OCI-M2 (cell line): ENCODE measurements around the gene FAM120B.
"Not testable (repeated sequence)": the region's sequence is repeated elsewhere in the genome, so short reads cannot be mapped to it uniquely, and the experiment has no call there.

Experiments used
- DNase-seq: peaks from one replicate; lab custom pipeline; 2025; ENCODE audit not compliant: unreplicated experiment; lab: John Stamatoyannopoulos, UW

FAM120B gene

DNA sequence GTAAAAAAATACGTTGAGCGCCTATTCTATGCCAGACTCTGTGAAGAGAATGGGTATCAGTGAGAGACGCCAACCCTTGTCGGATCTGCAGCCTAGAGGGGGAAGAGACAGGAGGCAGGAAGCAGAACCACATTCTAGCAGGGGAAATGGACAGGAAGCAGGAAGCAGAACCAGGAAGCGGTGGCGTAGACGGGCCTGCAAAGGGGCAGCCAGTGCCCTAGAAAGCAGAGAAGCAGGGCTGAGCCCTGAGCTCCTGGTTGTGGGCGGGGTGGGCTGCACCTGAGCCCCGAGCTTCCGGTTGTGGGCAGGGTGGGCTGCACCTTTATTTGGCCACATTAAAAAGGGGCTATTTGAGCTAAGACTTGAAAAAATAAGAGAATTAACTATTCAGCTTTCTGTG, 71.9 kb downstream of the FAM120B start:
- no peak for DNase-seq

DNA sequence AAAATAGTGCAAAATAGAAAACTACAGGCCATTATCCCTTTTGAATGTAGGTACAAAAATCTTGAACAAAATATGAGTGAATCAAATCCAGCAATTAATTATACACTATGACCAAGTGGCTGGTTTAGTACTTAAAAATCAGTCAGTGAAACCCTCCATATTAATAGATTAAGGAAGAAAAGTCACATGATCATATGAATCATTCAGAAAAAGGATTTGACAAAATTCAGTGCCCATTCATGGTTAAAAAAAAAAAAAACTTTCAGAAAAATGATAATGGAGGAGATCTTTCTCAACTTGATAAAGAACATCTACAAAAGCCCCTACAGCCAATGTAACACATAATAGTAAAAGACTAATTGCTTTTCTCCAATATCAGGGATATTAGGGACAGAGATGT, 75.0 kb downstream of the FAM120B start:
- DNase-seq = no peak

DNA sequence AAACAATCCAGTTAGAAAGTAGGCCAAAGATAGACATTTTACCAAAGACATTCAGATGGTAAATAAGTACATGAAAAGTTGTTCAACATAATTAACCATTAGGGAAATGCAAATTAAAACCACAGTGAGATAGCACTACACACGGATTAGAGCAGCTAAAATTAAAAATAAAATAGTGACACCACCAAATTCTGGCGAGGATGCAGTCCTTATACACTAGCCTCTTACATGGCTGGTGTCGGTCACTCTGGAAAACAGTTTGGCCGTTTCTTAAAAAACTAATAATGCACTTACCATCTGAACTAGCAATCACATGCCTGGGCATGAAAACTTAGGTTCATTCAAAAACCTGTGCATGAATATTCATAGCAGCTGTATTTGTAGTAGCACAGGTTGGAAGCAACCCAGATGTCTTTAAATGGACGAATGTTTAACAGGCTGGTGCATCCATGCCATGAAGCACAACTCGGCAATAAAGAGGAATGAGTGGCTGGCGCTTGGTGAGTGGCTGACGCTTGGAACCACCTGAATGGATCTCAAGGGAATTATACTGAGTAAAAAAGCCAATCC, 77.0 kb downstream of the FAM120B start:
- DNase-seq = no peak

DNA sequence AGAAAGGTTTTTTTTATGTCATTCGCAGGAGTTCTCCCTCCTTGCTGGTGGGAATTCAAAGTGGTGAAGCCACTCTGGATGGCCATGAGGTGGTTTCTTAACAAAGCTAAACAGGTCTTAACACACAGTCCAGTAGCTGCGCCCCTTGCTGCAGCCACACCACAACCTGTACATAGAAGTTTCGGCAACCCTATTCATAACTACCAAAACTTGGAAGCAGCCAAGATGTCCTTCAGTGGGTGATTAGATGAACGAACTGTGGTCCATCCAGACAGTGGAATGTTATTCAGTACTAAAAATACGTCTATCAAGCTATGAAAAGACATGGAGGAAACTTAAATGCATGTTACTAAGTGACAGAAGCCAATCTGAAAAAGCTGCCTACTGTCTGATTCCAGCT, 78.9 kb downstream of the FAM120B start:
- DNase-seq = no peak

DNA sequence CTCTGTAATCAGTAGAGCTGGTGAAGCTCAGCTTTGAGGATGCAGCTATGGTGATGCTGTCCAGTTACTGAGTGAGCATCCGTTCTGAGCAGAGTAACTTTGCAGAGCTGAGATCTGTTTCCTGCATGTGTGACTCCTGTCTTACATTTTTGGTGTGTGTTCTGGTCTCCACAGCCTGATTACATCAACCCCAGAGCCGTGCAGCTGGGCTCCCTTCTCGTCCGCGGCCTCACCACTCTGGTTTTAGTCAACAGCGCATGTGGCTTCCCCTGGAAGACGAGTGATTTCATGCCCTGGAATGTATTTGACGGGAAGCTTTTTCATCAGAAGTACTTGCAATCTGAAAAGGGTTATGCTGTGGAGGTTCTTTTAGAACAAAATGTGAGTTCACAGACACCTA, 81.6 kb downstream of the FAM120B start:
- no peak for DNase-seq

DNA sequence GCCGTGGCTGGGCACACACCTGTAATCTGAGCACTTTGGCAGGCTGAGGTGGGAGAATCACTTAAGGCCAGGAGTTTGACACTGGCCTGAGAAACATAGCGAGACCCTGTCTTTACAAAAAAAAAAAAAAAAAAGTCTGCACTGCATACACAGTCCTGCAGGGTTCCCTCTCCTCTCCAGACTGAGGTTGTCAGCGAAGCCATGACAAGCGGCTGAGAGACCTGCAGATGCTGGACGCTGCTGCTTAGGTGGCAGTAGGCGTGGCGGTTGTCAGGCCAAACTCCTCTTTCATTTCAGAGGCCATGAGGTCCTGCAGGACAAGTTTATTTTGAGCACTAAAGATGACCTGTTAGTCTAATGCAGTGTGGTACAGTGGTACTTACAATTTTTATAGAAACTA, 86.5 kb downstream of the FAM120B start:
- DNase-seq = no peak

DNA sequence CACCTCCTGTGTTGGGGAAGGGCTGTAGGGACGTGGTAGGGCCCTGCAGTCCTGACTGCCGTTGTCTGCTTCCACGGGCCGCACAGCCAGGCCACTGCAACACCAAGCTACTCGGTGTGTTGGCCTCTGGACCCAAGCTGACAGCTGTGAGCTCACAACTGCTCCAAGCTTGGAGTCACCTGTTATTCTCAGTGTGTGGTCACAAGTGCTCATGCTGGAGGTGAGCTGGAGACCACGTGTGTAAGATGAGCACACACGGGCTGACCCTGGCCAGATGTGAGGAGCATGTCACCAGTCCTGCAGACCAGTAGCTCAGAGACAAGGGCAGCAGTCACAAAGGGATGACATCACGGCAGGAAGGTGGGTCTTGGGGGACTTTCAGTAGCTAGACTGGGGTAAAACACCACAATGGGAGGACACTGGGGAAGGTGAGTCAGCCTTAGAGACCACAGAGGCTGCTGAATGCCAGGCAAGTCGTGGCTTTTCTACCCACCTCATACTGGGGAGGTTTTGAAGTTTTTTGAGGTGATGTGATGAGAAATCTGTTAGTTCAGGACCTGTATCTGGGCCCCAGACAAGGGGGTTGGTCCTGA, 87.3 kb downstream of the FAM120B start:
- no peak for DNase-seq

DNA sequence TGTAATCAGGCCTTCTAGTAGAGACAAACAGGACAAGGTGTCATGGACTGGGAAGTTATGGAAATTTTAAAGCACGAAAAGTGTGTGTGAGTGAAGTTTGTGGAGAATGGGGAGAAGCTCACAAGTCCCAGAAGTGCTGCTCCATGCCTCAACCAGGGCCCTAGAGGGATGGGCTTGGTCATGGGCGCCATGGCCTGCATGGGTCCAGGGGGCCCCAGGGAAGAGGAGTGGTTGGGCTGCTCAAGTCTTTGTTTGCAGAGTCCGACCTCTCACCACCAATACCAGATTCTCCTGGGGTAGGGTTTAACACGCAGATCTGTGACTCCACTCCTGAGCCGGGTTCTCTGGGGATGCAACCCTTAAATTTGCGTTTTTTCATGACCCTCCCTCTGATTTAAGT, 88.4 kb downstream of the FAM120B start:
- no peak for DNase-seq

DNA sequence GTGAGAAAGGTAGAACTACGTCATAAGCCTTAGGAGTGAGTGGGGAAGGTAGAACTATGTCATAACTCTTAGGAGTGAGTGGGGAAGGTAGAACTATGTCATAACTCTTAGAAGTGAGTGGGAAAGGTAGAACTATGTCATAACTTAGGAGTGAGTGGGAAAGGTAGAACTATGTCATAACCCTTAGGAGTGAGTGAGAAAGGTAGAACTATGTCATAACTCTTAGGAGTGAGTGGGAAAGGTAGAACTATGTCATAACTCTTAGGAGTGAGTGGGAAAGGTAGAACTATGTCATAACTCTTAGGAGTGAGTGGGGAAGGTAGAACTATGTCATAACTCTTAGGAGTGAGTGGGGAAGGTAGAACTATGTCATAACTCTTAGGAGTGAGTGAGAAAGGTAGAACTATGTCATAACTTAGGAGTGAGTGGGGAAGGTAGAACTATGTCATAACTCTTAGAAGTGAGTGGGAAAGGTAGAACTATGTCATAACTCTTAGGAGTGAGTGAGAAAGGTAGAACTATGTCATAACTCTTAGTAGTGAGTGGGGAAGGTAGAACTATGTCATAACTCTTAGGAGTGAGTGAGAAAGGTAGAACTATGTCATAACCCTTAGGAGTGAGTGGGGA, 92.3 kb downstream of the FAM120B start:
- not testable (repeated sequence) for DNase-seq

DNA sequence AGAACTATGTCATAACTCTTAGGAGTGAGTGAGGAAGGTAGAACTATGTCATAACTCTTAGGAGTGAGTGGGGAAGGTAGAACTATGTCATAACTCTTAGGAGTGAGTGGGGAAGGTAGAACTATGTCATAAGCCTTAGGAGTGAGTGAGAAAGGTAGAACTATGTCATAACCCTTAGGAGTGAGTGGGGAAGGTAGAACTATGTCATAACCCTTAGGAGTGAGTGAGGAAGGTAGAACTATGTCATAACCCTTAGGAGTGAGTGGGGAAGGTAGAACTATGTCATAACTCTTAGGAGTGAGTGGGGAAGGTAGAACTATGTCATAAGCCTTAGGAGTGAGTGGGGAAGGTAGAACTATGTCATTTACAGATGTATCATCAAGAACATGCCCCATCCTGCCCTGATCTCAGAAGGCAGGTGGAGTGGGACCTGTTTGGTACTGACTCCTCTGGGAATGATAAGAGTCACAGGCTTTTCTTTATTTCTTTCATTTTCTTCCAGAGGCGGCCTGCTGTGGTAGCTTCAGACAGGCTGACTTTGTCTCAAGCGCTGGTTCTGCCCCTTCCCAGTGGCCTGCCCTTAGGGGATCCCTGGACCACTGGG, 93.5 kb downstream of the FAM120B start:
- not testable (repeated sequence) for DNase-seq

DNA sequence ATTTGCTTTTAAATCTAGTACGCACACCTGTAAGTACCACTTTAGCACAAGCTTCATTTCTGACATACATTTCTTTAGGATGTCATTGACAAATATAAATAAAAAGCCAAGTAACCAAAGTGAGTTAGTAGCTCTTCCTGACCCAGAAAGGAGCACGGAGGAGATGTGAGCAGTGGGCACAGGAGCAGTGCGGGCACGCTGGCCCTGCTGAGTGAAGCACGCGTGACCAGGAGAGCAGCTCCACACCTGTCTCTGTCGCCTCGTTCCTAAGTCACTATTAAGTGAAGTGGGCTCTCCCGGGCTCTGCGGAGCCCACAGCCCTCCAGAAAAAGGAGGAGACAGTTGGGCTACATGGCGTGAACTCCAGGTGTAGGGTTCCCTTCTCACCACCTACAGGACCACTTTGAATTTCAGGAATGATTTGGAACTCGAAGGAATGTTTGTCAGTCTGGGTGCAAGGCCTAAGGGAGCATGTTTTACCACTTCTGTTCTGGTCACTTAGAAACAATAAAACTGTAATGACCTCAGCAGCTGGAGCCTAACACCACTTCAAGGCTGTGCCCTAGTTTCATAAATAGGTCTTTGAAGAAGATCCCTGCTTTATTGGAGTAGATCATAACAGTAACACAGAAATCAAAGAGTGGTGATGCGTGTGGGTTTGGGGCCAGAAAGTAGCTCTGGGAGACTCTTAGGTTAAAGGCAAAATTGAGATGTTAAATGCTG, 95.9 kb downstream of the FAM120B start:
- no peak for DNase-seq

DNA sequence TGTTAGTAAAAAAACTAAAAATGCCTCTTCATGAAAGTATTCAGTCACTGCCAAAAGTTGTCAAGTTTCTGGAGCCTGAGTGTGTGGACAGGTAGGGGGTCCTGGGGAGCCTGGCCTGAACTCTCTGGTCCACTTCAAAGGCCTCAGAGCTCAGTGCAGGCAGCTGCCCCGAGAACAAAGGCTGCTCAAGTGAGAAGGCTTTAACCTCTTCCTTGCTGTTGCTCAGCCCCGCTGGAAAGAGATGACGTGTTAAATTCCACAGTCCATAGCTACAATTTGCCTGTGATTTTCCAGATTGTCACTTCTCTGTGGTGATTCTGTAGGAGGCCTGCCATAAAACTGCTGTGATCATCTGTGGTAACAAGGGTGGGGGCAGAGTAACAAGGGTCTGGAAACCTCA, 96.9 kb downstream of the FAM120B start:
- DNase-seq = no peak

DNA sequence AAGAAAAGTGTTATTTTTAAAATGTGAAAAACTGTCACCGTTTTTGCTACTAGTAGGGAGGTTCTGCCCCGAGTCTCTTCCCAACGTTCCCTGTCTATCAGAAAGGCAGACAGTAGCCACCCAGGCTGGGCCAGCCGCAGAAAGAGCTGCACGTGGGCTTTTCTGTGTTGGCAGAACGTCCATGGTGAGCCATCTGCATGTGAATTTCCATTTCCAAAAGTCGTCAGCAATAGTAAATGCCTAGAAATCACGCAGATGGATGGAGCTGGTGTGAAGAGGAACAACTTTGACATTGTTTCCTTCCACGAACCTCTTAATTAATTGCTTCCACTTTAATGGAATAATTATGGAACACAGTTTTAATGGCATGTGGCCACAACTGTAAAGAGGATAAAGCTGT, 97.5 kb downstream of the FAM120B start:
- no peak for DNase-seq

DNA sequence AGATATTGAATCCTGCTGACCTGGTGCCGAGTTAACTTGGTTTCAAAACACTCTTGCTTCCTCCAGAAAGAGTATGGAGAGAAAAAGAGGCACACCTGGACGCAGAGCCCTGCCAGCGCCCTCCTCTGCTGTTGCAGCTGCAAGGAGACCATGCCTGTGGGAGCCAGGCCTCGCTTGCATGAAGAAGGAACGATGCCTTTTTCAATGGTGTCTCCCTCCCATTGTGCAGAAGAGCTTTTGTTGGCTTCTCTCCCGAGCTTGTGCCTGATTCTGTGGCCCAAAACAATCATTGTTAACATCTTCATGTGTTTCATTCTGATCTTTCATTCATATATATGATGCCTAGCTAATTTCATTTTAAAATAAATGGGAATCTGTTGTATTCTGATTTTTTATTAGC, 98.1 kb downstream of the FAM120B start:
- no peak for DNase-seq

DNA sequence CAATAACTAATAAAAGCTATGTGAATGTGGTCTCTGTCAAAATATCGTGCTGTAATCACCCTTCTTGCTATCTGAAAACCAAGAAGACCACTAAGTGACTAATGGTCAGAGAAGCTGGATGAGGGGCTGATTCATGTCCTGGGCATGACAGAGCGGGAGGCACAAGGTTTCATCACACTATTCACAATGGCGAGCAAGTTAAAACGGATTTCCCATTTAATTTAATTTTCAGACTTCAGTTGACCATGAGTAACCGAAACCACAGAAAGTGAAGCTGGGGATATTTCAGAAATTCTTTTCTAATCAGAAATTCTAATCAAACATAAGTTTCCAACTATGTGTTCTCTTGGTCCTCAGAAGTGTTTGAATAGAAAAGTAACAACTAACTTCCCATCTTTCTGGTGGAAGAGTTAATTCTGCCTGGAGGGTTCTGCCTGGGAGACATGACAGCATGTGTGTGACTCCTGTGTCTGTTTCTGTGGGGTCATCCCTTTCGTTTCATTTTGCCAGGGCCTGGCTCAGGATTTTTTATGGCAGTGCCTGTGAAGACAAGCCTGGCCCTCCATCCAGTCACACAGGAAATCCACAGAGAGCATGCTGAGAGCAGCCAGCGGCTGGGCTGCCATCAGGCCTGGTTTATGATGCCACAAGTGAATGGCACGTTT, 98.9 kb downstream of the FAM120B start:
- DNase-seq = no peak

DNA sequence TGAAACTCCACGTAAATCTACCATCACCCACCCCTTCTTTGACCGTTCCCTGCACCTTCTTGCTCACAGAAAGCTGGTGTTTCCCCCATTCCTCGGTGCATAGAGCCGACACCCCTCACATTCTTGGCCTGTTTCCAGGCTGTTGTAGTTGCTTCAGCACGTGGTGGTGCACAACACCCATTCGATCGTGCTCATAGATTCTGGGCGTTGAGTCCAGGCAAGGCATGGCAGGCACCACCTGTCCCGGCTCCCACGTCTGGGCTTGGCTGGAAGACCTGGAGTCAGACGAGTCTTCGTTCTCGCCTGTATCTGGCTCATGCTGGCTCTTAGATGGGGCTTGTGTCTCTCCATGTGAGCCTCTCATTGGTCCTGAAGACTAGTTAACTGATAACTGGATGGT, 100.6 kb downstream of the FAM120B start:
- DNase-seq = no peak

DNA sequence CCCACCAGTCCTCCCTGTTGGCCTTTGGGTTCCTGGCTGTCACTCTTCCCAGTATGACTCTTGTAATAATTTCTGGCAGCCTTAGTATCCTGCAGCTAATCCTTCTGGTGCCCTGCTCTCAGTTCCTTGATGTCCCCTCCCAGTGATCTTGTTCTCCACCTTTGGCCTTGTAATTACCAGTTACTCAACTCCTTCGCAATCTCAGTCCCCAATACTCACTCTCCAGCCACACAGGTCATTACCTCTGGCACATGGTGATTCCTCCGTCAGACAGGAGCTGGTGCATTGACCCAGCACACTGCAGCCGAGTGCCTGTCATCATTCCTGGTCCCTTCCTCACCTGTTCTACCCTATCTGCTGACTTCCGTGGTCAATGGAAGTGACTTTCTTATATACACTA, 101.4 kb downstream of the FAM120B start:
- DNase-seq = no peak

DNA sequence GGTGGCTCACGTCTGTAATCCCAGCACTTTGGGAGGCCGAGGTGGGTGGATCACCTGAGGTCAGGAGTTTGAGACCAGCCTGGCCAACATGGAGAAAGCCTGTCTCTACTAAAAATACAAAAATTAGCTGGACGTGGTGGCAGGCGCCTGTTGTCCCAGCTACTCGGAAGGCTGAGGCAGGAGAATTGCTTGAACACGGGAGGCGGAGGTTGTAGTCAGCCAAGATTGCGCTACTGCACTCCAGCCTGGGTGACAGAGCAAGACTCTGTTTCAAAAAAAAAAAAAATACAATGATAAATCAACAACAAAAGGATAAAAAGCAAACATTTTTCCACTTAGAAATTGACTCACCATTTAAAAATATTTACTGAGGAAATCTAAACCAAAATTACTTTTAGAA, 103.2 kb downstream of the FAM120B start:
- DNase-seq = not testable (repeated sequence)

DNA sequence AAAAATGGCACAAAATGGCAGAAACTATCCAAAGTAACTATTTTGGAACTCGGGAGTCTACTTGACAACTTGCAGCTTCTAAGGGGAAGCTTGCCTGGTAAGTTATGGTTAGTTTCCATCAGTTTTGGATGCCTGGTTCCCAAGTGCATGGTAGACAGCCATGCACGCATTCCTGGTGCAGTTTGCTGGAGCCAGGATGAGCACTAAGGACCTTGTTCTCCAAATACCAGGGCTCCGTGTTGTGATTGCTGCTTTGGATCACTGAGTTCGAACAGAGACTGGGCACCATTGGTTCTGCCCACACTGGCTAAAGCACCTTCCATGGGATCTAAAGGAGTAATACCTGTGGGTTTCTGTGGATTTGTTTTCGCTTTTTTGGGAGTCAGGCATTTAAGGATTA, 103.7 kb downstream of the FAM120B start:
- no peak for DNase-seq

DNA sequence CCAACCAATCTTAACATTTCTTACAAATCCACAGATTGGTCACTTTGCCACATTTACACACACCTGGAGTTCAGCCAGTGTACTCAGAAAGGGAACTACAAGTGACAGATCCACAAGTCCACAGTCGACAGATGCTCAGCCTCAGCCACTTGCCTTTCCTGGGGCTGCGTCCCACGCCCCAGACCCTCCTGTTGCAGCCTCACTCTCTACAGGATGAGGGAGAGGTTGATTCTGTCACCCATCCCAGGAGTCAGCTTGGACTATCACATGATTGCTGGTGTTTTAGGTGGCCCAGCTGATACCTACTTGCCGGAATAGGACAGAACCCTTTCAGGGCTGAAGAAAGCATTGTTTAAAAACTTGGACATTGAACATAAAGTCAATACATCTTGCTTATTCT, 108.8 kb downstream of the FAM120B start:
- DNase-seq = no peak

DNA sequence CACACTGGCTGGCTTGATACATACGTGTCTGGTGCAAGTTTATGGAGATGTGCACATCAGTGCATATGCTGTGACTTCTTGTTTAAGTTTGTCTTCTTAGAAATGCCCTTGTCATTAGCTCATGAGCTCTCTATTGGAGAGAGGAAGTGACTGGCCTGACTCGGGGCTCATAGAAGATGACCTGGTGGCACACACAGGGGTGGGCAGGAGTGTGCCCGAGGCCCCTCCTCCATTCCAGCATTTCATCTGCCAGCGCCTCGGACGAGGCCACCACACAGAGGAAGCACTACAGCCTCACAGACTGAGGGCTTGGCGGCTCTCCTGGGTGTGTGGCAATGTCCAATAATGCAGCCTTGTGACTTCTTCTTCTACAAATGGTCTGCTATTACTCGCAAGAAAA, 109.7 kb downstream of the FAM120B start:
- DNase-seq = no peak
